ENCODE results near the gene IRAK1. TPM values are rescaled to one million over a fixed set of nuclear protein-coding genes. Genes with fewer than 3 reads are reported as not detected.

IRAK1 gene
- total RNA-seq, 1 donor from 2014 or later, result 105 TPM

GRCh38 chrX:153993079-153993478, 26.6 kb downstream of the IRAK1 start:
- no peaks in the 10 kb centered on the region for H3K36me3 ChIP-seq
- no peak for TF ChIP-seq CTCF (IDR thresholded peaks at IDR 0.05)
- no peak overlapping the region for H3K27ac ChIP-seq
- no peaks in the 10 kb centered on the region for H3K27me3 ChIP-seq
- no peaks in the 10 kb centered on the region for H3K4me1 ChIP-seq
- H3K9me3 ChIP-seq, result no peaks in the 10 kb centered on the region
- DNase-seq (ENCODE audit: low spot score in 2 of 2), result no peak
- intact Hi-C loops (cut with DNase I), result no loop called here
- no peak overlapping the region for H3K4me3 ChIP-seq

GRCh38 chrX:153992180-153992579, 27.5 kb downstream of the IRAK1 start:
- H3K36me3 ChIP-seq, result no peaks in the 10 kb centered on the region
- H3K4me3 ChIP-seq, result no peak overlapping the region
- no peaks in the 10 kb centered on the region for H3K9me3 ChIP-seq
- no peak for TF ChIP-seq CTCF (IDR thresholded peaks at IDR 0.05)
- DNase-seq (ENCODE audit: low spot score in 2 of 2), result no peak
- no peaks in the 10 kb centered on the region for H3K27me3 ChIP-seq
- H3K27ac ChIP-seq, result no peak overlapping the region
- intact Hi-C loops (cut with DNase I), result no loop called here
- no peaks in the 10 kb centered on the region for H3K4me1 ChIP-seq

GRCh38 chrX:153991013-153991580, 28.6 kb downstream of the IRAK1 start:
- Histone ChIP-seq H3K4me3 (no peak overlapping the region), H3K4me1 (no peaks in the 10 kb centered on the region), H3K27ac (no peak overlapping the region), H3K9me3 (no peaks in the 10 kb centered on the region), H3K36me3 (no peaks in the 10 kb centered on the region), H3K27me3 (no peaks in the 10 kb centered on the region)
- no peak for DNase-seq (ENCODE audit: low spot score in 2 of 2)
- intact Hi-C loops (cut with DNase I), result no loop called here
- no peak for TF ChIP-seq CTCF (IDR thresholded peaks at IDR 0.05)

GRCh38 chrX:153989973-153990655, 29.6 kb downstream of the IRAK1 start:
- TF ChIP-seq CTCF (IDR thresholded peaks at IDR 0.05), result no peak
- Histone ChIP-seq H3K27ac (no peak overlapping the region), H3K4me3 (no peak overlapping the region), H3K9me3 (no peaks in the 10 kb centered on the region), H3K27me3 (no peaks in the 10 kb centered on the region), H3K4me1 (no peaks in the 10 kb centered on the region), H3K36me3 (no peaks in the 10 kb centered on the region)
- DNase-seq (ENCODE audit: low spot score in 2 of 2), result no peak
- intact Hi-C loops (cut with DNase I), result no loop called here

- no peak overlapping the region for H3K4me3 ChIP-seq
- no peaks in the 10 kb centered on the region for H3K36me3 ChIP-seq
- intact Hi-C loops (cut with DNase I), result no loop called here
- TF ChIP-seq CTCF (IDR thresholded peaks at IDR 0.05), result no peak
- no peaks in the 10 kb centered on the region for H3K9me3 ChIP-seq
- no peaks in the 10 kb centered on the region for H3K27me3 ChIP-seq
- H3K27ac ChIP-seq, result no peak overlapping the region
- DNase-seq (ENCODE audit: low spot score in 2 of 2), result no peak
- H3K4me1 ChIP-seq, result no peaks in the 10 kb centered on the region
These were observed 31.2 kb downstream of the IRAK1 start for GRCh38 chrX:153988493-153988892.

Data from ascending aorta (tissue), 2 donors.